OCI-LY1 (cell line): ENCODE measurements around the gene CENPL.

Experiments
- EZH2 ChIP-seq: fragments of 200-600 bp; sonication (generic), shearing (Covaris generic); IDR thresholded peaks from 2 replicates; pipeline ENCODE4 v1.8.0; 2017; ENCODE audit warnings: borderline replicate concordance, mixed run types, mild to moderate bottlenecking, antibody characterized with exemption, low read length, moderate library complexity, mixed read lengths
- TF ChIP-seq, protein P1 (sequence below): fragments of 200-600 bp; sonication (generic), shearing (Covaris generic); IDR thresholded peaks from 2 replicates; pipeline ENCODE4 v1.5.1; 2017; ENCODE audit warnings: mild to moderate bottlenecking, antibody characterized with exemption, low read length, moderate library complexity, mixed read lengths

DNA sequence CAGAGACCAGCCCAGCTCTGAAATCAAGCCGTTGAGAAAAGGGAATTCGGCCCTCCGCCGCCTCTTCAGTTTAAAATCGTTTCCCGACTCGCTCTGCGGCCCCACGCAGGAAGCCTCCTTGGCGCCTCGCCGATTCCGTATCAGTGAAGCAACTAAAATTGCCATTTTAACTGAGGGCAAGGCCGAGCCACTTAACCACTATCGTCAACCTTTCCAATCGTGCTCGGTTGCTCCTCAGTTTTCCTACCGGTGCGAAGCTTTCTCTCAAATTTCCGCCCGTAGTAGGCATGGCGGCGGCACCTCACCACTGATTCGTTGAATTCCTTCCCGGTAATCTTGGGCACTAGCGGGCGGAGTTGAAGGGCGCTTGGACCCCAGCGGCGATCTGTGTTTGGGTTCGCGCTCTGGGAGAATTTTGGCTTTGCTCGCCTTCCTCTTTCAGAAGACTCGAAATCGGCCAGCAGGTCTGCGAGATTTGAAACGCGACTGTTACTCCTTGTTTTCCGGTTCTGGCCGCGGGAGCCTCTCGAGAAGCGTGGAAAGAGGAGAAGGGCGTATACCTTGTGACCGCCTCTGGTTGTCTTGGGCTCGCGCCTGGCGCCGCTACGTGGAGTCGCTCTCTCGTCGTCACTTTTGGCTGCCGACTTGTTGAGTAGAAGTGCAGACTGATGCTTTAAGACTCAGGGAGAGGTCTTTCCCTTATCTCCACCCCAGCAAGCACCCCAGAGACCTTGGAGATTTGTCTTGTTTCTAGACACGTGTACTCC, at the start of gene CENPL, which contains the start of gene DARS2:
- TF ChIP-seq, protein P1, sequence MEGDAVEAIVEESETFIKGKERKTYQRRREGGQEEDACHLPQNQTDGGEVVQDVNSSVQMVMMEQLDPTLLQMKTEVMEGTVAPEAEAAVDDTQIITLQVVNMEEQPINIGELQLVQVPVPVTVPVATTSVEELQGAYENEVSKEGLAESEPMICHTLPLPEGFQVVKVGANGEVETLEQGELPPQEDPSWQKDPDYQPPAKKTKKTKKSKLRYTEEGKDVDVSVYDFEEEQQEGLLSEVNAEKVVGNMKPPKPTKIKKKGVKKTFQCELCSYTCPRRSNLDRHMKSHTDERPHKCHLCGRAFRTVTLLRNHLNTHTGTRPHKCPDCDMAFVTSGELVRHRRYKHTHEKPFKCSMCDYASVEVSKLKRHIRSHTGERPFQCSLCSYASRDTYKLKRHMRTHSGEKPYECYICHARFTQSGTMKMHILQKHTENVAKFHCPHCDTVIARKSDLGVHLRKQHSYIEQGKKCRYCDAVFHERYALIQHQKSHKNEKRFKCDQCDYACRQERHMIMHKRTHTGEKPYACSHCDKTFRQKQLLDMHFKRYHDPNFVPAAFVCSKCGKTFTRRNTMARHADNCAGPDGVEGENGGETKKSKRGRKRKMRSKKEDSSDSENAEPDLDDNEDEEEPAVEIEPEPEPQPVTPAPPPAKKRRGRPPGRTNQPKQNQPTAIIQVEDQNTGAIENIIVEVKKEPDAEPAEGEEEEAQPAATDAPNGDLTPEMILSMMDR = no peak
- no peak for TF ChIP-seq EZH2
